MCF 10A (cell line): ENCODE data around the gene ZNF610. TPM values are rescaled to one million over a fixed set of nuclear protein-coding genes. Genes with fewer than 3 reads are reported as not detected.
"Not testable (repeated sequence)": the region's sequence is repeated elsewhere in the genome, so short reads cannot be mapped to it uniquely, and the experiment has no call there.

ENCODE experiments used
- BruUV-seq: library from RNA; stranded (reverse); fragments of 400-500 nt; replicated peaks from 2 replicates; lab custom pipeline; 2021; lab: Mats Ljungman, UMichigan
- CTCF ChIA-PET: fragments of 300-600 bp; sonication (Branson Sonifier 250); formaldehyde crosslinking; extraction: SDS; loops from one replicate; lab custom pipeline; 2021; ENCODE audit warnings: antibody characterized with exemption, inconsistent platforms; lab: Yijun Ruan, JAX
- POLR2A ChIA-PET: fragments of 300-600, 350-650 bp; sonication (Branson Sonifier 250); formaldehyde crosslinking; extraction: SDS; loops from one replicate; lab custom pipeline; 2020; ENCODE audit warnings: antibody characterized with exemption, inconsistent platforms; lab: Yijun Ruan, JAX
- DNase-seq: peaks from one replicate; pipeline ENCODE4 v3.0.0-alpha.2; 2018; ENCODE audit not compliant: unreplicated experiment
- H3K27ac Mint-ChIP-seq: one replicate; pipeline ENCODE4 v1.8.0; 2022; ENCODE audit warnings: mild to moderate bottlenecking, low read depth, mixed read lengths; ENCODE audit not compliant: unreplicated experiment
- H3K27me3 Mint-ChIP-seq: one replicate; pipeline ENCODE4 v1.8.0; 2022; ENCODE audit warnings: mixed read lengths; ENCODE audit not compliant: insufficient read depth, unreplicated experiment
- H3K36me3 Mint-ChIP-seq: one replicate; pipeline ENCODE4 v1.8.0; 2022; ENCODE audit warnings: mild to moderate bottlenecking, moderate library complexity, mixed read lengths; ENCODE audit not compliant: insufficient read depth, unreplicated experiment
- H3K4me1 Mint-ChIP-seq: one replicate; pipeline ENCODE4 v1.8.0; 2022; ENCODE audit warnings: mixed read lengths; ENCODE audit not compliant: insufficient read depth, unreplicated experiment
- H3K4me3 Mint-ChIP-seq: one replicate; pipeline ENCODE4 v1.8.0; 2022; ENCODE audit warnings: mild to moderate bottlenecking, moderate library complexity, mixed read lengths; ENCODE audit not compliant: unreplicated experiment
- H3K9me3 Mint-ChIP-seq: one replicate; pipeline ENCODE4 v1.8.0; 2022; ENCODE audit warnings: mixed read lengths; ENCODE audit not compliant: unreplicated experiment
- CTCF ChIP-seq: fragments of 200-600 bp; IDR thresholded peaks from one replicate; pipeline ENCODE4 v1.8.0; 2022; ENCODE audit warnings: antibody characterized with exemption, mild to moderate bottlenecking; ENCODE audit not compliant: unreplicated experiment
- intact Hi-C: fragments of 100-400 bp; cut with micrococcal nuclease; formaldehyde crosslinking; loops from 2 replicates; pipeline ENCODE4 v1.14.1; 2022
- total RNA-seq: library from RNA; stranded (reverse); gene quantifications from 2 replicates; pipeline ENCODE4 v1.2.3, GENCODE V29; 2022

Gene ZNF610
- total RNA-seq, 1 experiment from 2014 or later: not detected

DNA sequence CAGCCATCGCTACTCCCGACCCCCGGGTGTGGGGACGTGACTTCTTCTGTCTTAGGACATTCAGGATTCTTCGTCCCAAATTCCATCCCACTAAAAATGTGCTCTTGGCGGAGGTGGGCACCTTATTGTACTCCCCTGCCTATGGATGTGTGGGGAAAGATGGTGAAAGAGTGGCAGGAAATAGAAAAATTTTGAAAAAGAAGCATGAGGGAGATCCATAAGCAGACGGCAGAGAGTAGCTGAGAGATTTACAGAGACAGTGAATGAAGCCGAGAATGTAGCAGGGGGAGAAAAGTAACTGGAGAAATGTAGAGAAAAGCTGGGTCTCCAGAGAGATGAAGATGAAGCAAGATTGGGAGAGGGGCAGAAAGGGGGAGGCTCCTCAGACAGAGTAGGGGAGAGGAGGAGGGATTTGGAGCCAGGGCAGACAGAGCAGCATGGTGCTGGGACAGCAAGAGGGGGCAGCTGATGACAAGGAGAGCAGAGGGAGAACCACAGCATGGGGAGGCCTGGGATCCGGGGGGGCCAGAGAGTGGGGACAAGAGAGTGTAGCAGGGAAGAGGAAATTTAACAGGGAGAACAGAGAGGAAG lies 843 bp downstream of the ZNF610 start:
- Mint-ChIP-seq H3K27ac (no peak overlapping the region), H3K4me3 (no peak overlapping the region), H3K27me3 (no peaks in the 10 kb centered on the region), H3K9me3 (peaks cover 40% of the 10 kb centered on the region), H3K36me3 (no peaks in the 10 kb centered on the region), H3K4me1 (no peaks in the 10 kb centered on the region)
- intact Hi-C loops: no loop called here
- ChIA-PET CTCF (no interaction called here), POLR2A (interaction anchor here (0.6 kb wide), 1 partner anchor 539 kb away, joined by 3 read pairs; no protein-coding TSS in a partner anchor)
- no peak for TF ChIP-seq CTCF
- no peak for DNase-seq
- no TSS peak for BruUV-seq

DNA sequence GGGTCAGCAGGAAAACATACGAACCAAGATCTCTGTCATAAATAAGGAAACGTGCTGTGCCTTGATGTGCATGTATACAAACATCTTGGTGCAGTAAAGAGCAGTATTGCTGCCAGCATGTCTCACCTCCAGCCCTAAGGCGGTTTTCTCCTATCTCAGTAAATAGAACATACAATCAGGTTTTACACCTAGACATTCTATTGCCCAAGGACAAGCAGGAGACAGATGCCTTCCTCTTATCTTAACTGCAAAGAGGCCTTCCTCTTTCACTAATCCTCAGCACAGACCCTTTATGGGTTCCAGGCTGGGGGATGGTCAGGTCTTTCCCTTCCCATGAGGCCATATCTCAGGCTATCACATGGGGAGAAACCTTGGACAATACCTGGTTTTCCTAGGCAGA lies 3.0 kb downstream of the ZNF610 start:
- H3K9me3 Mint-ChIP-seq: peaks cover 23% of the 10 kb centered on the region
- H3K4me3 Mint-ChIP-seq, H3K36me3 Mint-ChIP-seq, POLR2A ChIA-PET, BruUV-seq, H3K4me1 Mint-ChIP-seq, CTCF ChIA-PET, intact Hi-C loops, DNase-seq, H3K27ac Mint-ChIP-seq, H3K27me3 Mint-ChIP-seq: not testable (repeated sequence)

GRCh38 chr19:52343548-52343947 lies 7.5 kb downstream of the ZNF610 start:
- H3K4me3 Mint-ChIP-seq: no peak overlapping the region
- intact Hi-C loops: no loop called here
- peaks cover 27% of the 10 kb centered on the region for H3K9me3 Mint-ChIP-seq
- no peaks in the 10 kb centered on the region for H3K4me1 Mint-ChIP-seq
- TF ChIP-seq CTCF: no peak
- peak; percentile 22 for DNase-seq
- ChIA-PET POLR2A (no interaction called here), CTCF (no interaction called here)
- H3K27ac Mint-ChIP-seq: no peak overlapping the region
- no peaks in the 10 kb centered on the region for H3K27me3 Mint-ChIP-seq
- BruUV-seq: no TSS peak
- H3K36me3 Mint-ChIP-seq: no peaks in the 10 kb centered on the region

DNA sequence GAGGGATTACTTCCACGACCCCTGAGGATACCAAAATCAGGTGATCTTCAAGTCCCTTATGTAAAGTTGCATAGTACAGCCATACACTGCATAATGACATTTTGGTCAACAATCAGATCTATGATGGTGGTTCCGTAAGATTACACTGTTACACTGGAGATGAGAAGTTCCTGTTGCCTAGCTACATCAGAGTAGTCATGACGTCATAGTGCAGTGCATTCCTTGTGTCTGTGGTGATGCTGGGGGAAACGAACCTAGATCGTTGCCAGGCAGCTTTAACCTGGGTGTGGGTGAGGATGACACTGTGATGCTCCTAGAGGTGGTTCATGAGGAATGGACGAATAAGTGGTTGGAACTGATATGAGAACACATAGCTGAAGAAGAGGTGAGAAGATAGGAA lies 9.1 kb downstream of the ZNF610 start:
- Mint-ChIP-seq H3K4me1 (no peaks in the 10 kb centered on the region), H3K4me3 (no peak overlapping the region), H3K27ac (no peak overlapping the region), H3K36me3 (no peaks in the 10 kb centered on the region), H3K27me3 (no peaks in the 10 kb centered on the region), H3K9me3 (peaks cover 34% of the 10 kb centered on the region)
- ChIA-PET CTCF (interaction anchor here (0.6 to 1.5 kb wide), 2 partner anchors 405 to 905 kb away, joined by 3 to 4 read pairs; no protein-coding TSS in a partner anchor), POLR2A (no interaction called here)
- no TSS peak for BruUV-seq
- intact Hi-C loops: no loop called here
- DNase-seq: no peak
- no peak for TF ChIP-seq CTCF
